ENCODE measurements around the gene AOC1.

Gene AOC1

GRCh38 chr7:150846291-150847115, 5.8 kb upstream of the AOC1 start:
- DNase-seq (ENCODE audit: low read depth) = no peak
- H3K4me3 ChIP-seq (ENCODE audit: low read depth, low read length) = no peak overlapping the region
- TF ChIP-seq CTCF (IDR thresholded peaks at IDR 0.05; ENCODE audit: control insufficient read depth, extremely low read depth, insufficient read depth) = no peak

- DNase-seq (ENCODE audit: low read depth) = no peak
- TF ChIP-seq CTCF (IDR thresholded peaks at IDR 0.05; ENCODE audit: control insufficient read depth, extremely low read depth, insufficient read depth) = no peak
- H3K4me3 ChIP-seq (ENCODE audit: low read depth, low read length) = no peak overlapping the region
Measured at GRCh38 chr7:150847536-150847935, 4.8 kb upstream of the AOC1 start.

- no peak for TF ChIP-seq CTCF (IDR thresholded peaks at IDR 0.05; ENCODE audit: control insufficient read depth, extremely low read depth, insufficient read depth)
- no peak overlapping the region for H3K4me3 ChIP-seq (ENCODE audit: low read depth, low read length)
- DNase-seq (ENCODE audit: low read depth) = no peak
Measured at GRCh38 chr7:150848111-150848510, 4.2 kb upstream of the AOC1 start.

- no peak for DNase-seq (ENCODE audit: low read depth)
- no peak for TF ChIP-seq CTCF (IDR thresholded peaks at IDR 0.05; ENCODE audit: control insufficient read depth, extremely low read depth, insufficient read depth)
- no peak overlapping the region for H3K4me3 ChIP-seq (ENCODE audit: low read depth, low read length)
Measured at GRCh38 chr7:150848561-150849115, 3.7 kb upstream of the AOC1 start.

GRCh38 chr7:150849204-150849775, 3.0 kb upstream of the AOC1 start:
- TF ChIP-seq CTCF (IDR thresholded peaks at IDR 0.05; ENCODE audit: control insufficient read depth, extremely low read depth, insufficient read depth) = no peak

GRCh38 chr7:150850273-150850672, 2.0 kb upstream of the AOC1 start:
- DNase-seq (ENCODE audit: low read depth) = no peak
- TF ChIP-seq CTCF (IDR thresholded peaks at IDR 0.05; ENCODE audit: control insufficient read depth, extremely low read depth, insufficient read depth) = no peak
- H3K4me3 ChIP-seq (ENCODE audit: low read depth, low read length) = no peak overlapping the region

More at GRCh38 chr7:150849204-150849775, 3.0 kb upstream of the AOC1 start:
- no peak for DNase-seq (ENCODE audit: low read depth)
- no peak overlapping the region for H3K4me3 ChIP-seq (ENCODE audit: low read depth, low read length)

All from LNCaP clone FGC (cell line).